ENCODE data around the gene BTNL9.
"Not testable (repeated sequence)": the region's sequence is repeated elsewhere in the genome, so short reads cannot be mapped to it uniquely, and the experiment has no call there.

The BTNL9 gene

DNA sequence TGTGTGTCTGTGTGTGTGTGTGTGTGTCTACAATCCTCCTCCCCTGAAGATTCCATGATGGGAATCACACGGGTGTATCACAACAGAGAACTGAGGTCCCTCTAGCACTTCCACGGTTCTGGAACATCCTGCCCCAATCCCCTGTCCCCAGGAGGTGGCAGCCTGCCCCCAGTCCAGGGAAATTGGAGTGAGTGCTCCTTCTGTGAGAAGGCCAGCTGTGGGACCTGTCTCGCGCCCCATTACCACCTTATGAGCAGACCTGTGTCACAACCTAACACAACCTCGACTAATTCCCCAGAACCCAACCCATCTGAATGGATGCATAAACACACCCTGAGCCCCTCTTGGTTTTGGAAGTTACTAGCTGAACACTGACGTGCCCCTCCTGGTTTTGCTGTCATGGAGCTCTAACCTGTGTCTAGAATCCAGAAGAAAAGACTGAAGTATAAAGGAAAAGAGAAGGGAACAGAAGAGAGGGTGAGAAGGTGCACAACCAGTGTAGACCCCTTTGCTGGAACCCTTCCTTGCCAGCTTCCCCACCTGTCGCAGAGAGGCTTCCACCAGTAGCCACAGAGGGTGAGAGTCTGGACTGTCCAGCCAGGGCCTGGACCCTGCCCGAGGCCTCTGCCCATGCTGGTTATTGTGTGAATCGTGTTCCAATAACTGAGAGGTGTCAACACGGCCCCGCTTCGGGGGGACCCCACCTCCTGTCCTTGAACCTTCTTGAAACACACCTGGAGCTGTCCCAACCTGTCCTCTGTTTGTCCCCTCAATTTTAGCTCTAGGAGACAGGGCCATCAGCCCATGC, 3.4 kb downstream of the BTNL9 start:
- H3K36me3 ChIP-seq (ENCODE audit: insufficient read depth, insufficient read length, low read length), result no peaks in the 10 kb centered on the region
- no peak overlapping the region for H3K4me3 ChIP-seq (ENCODE audit: insufficient read length, low read depth)
- H3K9ac ChIP-seq (ENCODE audit: insufficient read length, low read depth), result no peak overlapping the region
- no peaks in the 10 kb centered on the region for H3K4me1 ChIP-seq (ENCODE audit: insufficient read depth, insufficient read length)
- H3K9me3 ChIP-seq (ENCODE audit: insufficient read depth, low read length), result no peaks in the 10 kb centered on the region
- peaks cover 30% of the 10 kb centered on the region for H3K27me3 ChIP-seq (ENCODE audit: insufficient read depth, insufficient read length)
- TF ChIP-seq ZNF274 (IDR thresholded peaks at IDR 0.05; ENCODE audit: low read depth, low read length) (no peak), SUZ12 (IDR thresholded peaks at IDR 0.05; ENCODE audit: extremely low read depth, insufficient read depth, insufficient read length) (no peak), YY1 (IDR thresholded peaks at IDR 0.05; ENCODE audit: insufficient read depth, insufficient read length) (no peak)
- no peak for DNase-seq (ENCODE audit: low read depth, low spot score)

- Histone ChIP-seq H3K4me3 (ENCODE audit: insufficient read length, low read depth) (no peak overlapping the region), H3K4me1 (ENCODE audit: insufficient read depth, insufficient read length) (no peaks in the 10 kb centered on the region), H3K9ac (ENCODE audit: insufficient read length, low read depth) (no peak overlapping the region), H3K27me3 (ENCODE audit: insufficient read depth, insufficient read length) (peaks cover 32% of the 10 kb centered on the region), H3K36me3 (ENCODE audit: insufficient read depth, insufficient read length, low read length) (no peaks in the 10 kb centered on the region), H3K9me3 (ENCODE audit: insufficient read depth, low read length) (no peaks in the 10 kb centered on the region)
- TF ChIP-seq ZNF274 (IDR thresholded peaks at IDR 0.05; ENCODE audit: low read depth, low read length) (no peak), SUZ12 (IDR thresholded peaks at IDR 0.05; ENCODE audit: extremely low read depth, insufficient read depth, insufficient read length) (no peak), YY1 (IDR thresholded peaks at IDR 0.05; ENCODE audit: insufficient read depth, insufficient read length) (no peak)
- DNase-seq (ENCODE audit: low read depth, low spot score), result no peak
Observed at GRCh38 chr5:181044093-181044599, 4.1 kb downstream of the BTNL9 start.

- no peak for DNase-seq (ENCODE audit: low read depth, low spot score)
- no peaks in the 10 kb centered on the region for H3K4me1 ChIP-seq (ENCODE audit: insufficient read depth, insufficient read length)
- H3K27me3 ChIP-seq (ENCODE audit: insufficient read depth, insufficient read length), result peaks cover 39% of the 10 kb centered on the region
Observed at GRCh38 chr5:181044662-181045305, 4.7 kb downstream of the BTNL9 start.

DNA sequence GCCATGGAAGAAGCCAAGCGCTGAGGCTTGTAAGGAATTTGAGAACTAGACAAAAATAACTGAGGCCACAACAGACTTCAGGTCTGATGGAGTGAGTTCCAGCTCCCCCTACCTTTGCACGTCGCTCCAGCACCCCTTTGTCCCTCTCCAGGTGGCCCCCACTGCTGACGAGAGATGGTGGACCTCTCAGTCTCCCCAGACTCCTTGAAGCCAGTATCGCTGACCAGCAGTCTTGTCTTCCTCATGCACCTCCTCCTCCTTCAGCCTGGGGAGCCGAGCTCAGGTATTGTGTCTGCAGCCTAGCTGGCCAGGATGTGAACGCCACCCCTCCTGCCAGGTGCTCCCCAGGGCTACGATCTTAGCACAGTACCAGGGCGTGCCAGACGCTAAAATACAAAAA, 5.2 kb downstream of the BTNL9 start:
- Histone ChIP-seq H3K9me3 (ENCODE audit: insufficient read depth, low read length) (no peaks in the 10 kb centered on the region), H3K4me3 (ENCODE audit: insufficient read length, low read depth) (no peak overlapping the region), H3K36me3 (ENCODE audit: insufficient read depth, insufficient read length, low read length) (no peaks in the 10 kb centered on the region), H3K4me1 (ENCODE audit: insufficient read depth, insufficient read length) (no peaks in the 10 kb centered on the region), H3K27me3 (ENCODE audit: insufficient read depth, insufficient read length) (peaks cover 44% of the 10 kb centered on the region), H3K9ac (ENCODE audit: insufficient read length, low read depth) (no peak overlapping the region)
- DNase-seq (ENCODE audit: low read depth, low spot score), result no peak
- TF ChIP-seq YY1 (IDR thresholded peaks at IDR 0.05; ENCODE audit: insufficient read depth, insufficient read length) (no peak), SUZ12 (IDR thresholded peaks at IDR 0.05; ENCODE audit: extremely low read depth, insufficient read depth, insufficient read length) (no peak), ZNF274 (IDR thresholded peaks at IDR 0.05; ENCODE audit: low read depth, low read length) (no peak)

More at GRCh38 chr5:181044662-181045305, 4.7 kb downstream of the BTNL9 start:
- no peak overlapping the region for H3K4me3 ChIP-seq (ENCODE audit: insufficient read length, low read depth)
- H3K36me3 ChIP-seq (ENCODE audit: insufficient read depth, insufficient read length, low read length), result no peaks in the 10 kb centered on the region
- no peaks in the 10 kb centered on the region for H3K9me3 ChIP-seq (ENCODE audit: insufficient read depth, low read length)
- no peak overlapping the region for H3K9ac ChIP-seq (ENCODE audit: insufficient read length, low read depth)
- TF ChIP-seq ZNF274 (IDR thresholded peaks at IDR 0.05; ENCODE audit: low read depth, low read length) (no peak), YY1 (IDR thresholded peaks at IDR 0.05; ENCODE audit: insufficient read depth, insufficient read length) (no peak), SUZ12 (IDR thresholded peaks at IDR 0.05; ENCODE audit: extremely low read depth, insufficient read depth, insufficient read length) (no peak)

GRCh38 chr5:181045857-181046256, 5.8 kb downstream of the BTNL9 start:
- H3K4me3 ChIP-seq (ENCODE audit: insufficient read length, low read depth); H3K36me3 ChIP-seq (ENCODE audit: insufficient read depth, insufficient read length, low read length); DNase-seq (ENCODE audit: low read depth, low spot score); H3K9ac ChIP-seq (ENCODE audit: insufficient read length, low read depth); H3K9me3 ChIP-seq (ENCODE audit: insufficient read depth, low read length); H3K4me1 ChIP-seq (ENCODE audit: insufficient read depth, insufficient read length): not testable (repeated sequence)
- H3K27me3 ChIP-seq (ENCODE audit: insufficient read depth, insufficient read length), result peaks cover 45% of the 10 kb centered on the region

GRCh38 chr5:181047288-181047687, 7.2 kb downstream of the BTNL9 start:
- no peak overlapping the region for H3K9ac ChIP-seq (ENCODE audit: insufficient read length, low read depth)
- H3K9me3 ChIP-seq (ENCODE audit: insufficient read depth, low read length), result no peaks in the 10 kb centered on the region
- peaks cover 59% of the 10 kb centered on the region for H3K27me3 ChIP-seq (ENCODE audit: insufficient read depth, insufficient read length)
- no peak overlapping the region for H3K4me3 ChIP-seq (ENCODE audit: insufficient read length, low read depth)
- H3K36me3 ChIP-seq (ENCODE audit: insufficient read depth, insufficient read length, low read length), result no peaks in the 10 kb centered on the region
- no peak for DNase-seq (ENCODE audit: low read depth, low spot score)
- H3K4me1 ChIP-seq (ENCODE audit: insufficient read depth, insufficient read length), result peaks cover 2% of the 10 kb centered on the region
- TF ChIP-seq ZNF274 (IDR thresholded peaks at IDR 0.05; ENCODE audit: low read depth, low read length) (no peak), SUZ12 (IDR thresholded peaks at IDR 0.05; ENCODE audit: extremely low read depth, insufficient read depth, insufficient read length) (no peak), YY1 (IDR thresholded peaks at IDR 0.05; ENCODE audit: insufficient read depth, insufficient read length) (no peak)

GRCh38 chr5:181047921-181048320, 7.9 kb downstream of the BTNL9 start:
- TF ChIP-seq SUZ12 (IDR thresholded peaks at IDR 0.05; ENCODE audit: extremely low read depth, insufficient read depth, insufficient read length), result no peak
- TF ChIP-seq YY1 (IDR thresholded peaks at IDR 0.05; ENCODE audit: insufficient read depth, insufficient read length), result no peak
- no peak for TF ChIP-seq ZNF274 (IDR thresholded peaks at IDR 0.05; ENCODE audit: low read depth, low read length)
- peaks cover 2% of the 10 kb centered on the region for H3K4me1 ChIP-seq (ENCODE audit: insufficient read depth, insufficient read length)
- H3K9me3 ChIP-seq (ENCODE audit: insufficient read depth, low read length), result no peaks in the 10 kb centered on the region
- H3K4me3 ChIP-seq (ENCODE audit: insufficient read length, low read depth), result no peak overlapping the region
- no peak for DNase-seq (ENCODE audit: low read depth, low spot score)
- H3K9ac ChIP-seq (ENCODE audit: insufficient read length, low read depth), result no peak overlapping the region
- H3K27me3 ChIP-seq (ENCODE audit: insufficient read depth, insufficient read length), result peaks cover 64% of the 10 kb centered on the region
- H3K36me3 ChIP-seq (ENCODE audit: insufficient read depth, insufficient read length, low read length), result no peaks in the 10 kb centered on the region

All from NT2/D1 (cell line).